GM12878 (cell line): ENCODE results near the gene DGKB.

ENCODE experiments used
- EZH2 ChIP-seq: IDR thresholded peaks from 2 replicates; pipeline ENCODE4 v1.6.1; 2012; ENCODE audit warnings: low read depth, mild to moderate bottlenecking, control low read depth, inconsistent platforms, low read length, borderline replicate concordance; ENCODE audit not compliant: control insufficient read depth
- PRDM15 ChIP-seq: fragments of 450-650 bp; formaldehyde crosslinking; IDR thresholded peaks from 2 replicates; pipeline ENCODE4 v1.4.0; 2020; ENCODE audit warnings: mild to moderate bottlenecking, moderate library complexity

- TF ChIP-seq PRDM15 (CRISPR knock-in tag): no peak
- no peak for TF ChIP-seq EZH2
Observed at GRCh38 chr7:14207711-14208110, 694.8 kb downstream of the DGKB start.
